H9 (cell line): Measurements from ENCODE around the gene PGM1. TPM values are rescaled to one million over a fixed set of nuclear protein-coding genes. Genes with fewer than 3 reads are reported as not detected.

Source experiments
- DNase-seq: peaks from one replicate; pipeline ENCODE4 v3.0.0-alpha.2; 2017
- H2AFZ ChIP-seq: one replicate; pipeline ENCODE4 v1.6.1; 2013; ENCODE audit warnings: mild to moderate bottlenecking, low read length, control low read depth, moderate library complexity
- H2AK5ac ChIP-seq: 2 replicates; pipeline ENCODE4 v1.6.1; 2013; ENCODE audit warnings: low read length, control low read depth, mixed read lengths; ENCODE audit not compliant: insufficient read length
- H2BK120ac ChIP-seq: one replicate; pipeline ENCODE4 v1.6.1; 2013; ENCODE audit warnings: low read depth, mild to moderate bottlenecking, low read length, control low read depth, inconsistent platforms; ENCODE audit not compliant: poor library complexity, severe bottlenecking
- H2BK12ac ChIP-seq: 2 replicates; pipeline ENCODE4 v1.6.1; 2013; ENCODE audit warnings: low read length, control low read depth, mixed read lengths, low read depth; ENCODE audit not compliant: insufficient read length
- H2BK15ac ChIP-seq: 2 replicates; pipeline ENCODE4 v1.6.1; 2013; ENCODE audit warnings: low read depth, low read length, control low read depth
- H2BK20ac ChIP-seq: one replicate; pipeline ENCODE4 v1.6.1; 2013; ENCODE audit warnings: low read depth, mild to moderate bottlenecking, low read length, control low read depth, inconsistent platforms; ENCODE audit not compliant: poor library complexity, severe bottlenecking
- H2BK5ac ChIP-seq: 2 replicates; pipeline ENCODE4 v1.6.1; 2013; ENCODE audit warnings: low read length, control low read depth, mixed read lengths; ENCODE audit not compliant: insufficient read length
- H3K14ac ChIP-seq: 2 replicates; pipeline ENCODE4 v1.6.1; 2013; ENCODE audit warnings: low read length, control low read depth; ENCODE audit not compliant: insufficient read depth
- H3K18ac ChIP-seq: 2 replicates; pipeline ENCODE4 v1.6.1; 2013; ENCODE audit warnings: low read depth, mild to moderate bottlenecking, mixed read lengths, low read length, control low read depth; ENCODE audit not compliant: insufficient read length
- H3K23ac ChIP-seq: 2 replicates; pipeline ENCODE4 v1.6.1; 2013; ENCODE audit warnings: low read length, control low read depth, mixed read lengths, low read depth; ENCODE audit not compliant: insufficient read length
- H3K23me2 ChIP-seq: 2 replicates; pipeline ENCODE4 v1.6.1; 2013; ENCODE audit warnings: low read depth, mild to moderate bottlenecking, mixed read lengths, low read length, control low read depth; ENCODE audit not compliant: insufficient read length, poor library complexity, severe bottlenecking
- H3K27ac ChIP-seq: 2 replicates; pipeline ENCODE4 v1.5.1; 2013; ENCODE audit warnings: low read length, control low read depth, mixed read lengths, low read depth; ENCODE audit not compliant: insufficient read length
- H3K27me3 ChIP-seq: 2 replicates; pipeline ENCODE4 v1.6.1; 2013; ENCODE audit warnings: low read length, control low read depth, inconsistent platforms; ENCODE audit not compliant: insufficient read depth
- H3K4ac ChIP-seq: 2 replicates; pipeline ENCODE4 v1.6.1; 2013; ENCODE audit warnings: low read depth, mild to moderate bottlenecking, control low read depth, inconsistent platforms, low read length, moderate library complexity
- H3K4me1 ChIP-seq: 2 replicates; pipeline ENCODE4 v1.6.1; 2013; ENCODE audit warnings: low read length, control low read depth, inconsistent platforms; ENCODE audit not compliant: insufficient read depth
- H3K4me2 ChIP-seq: 2 replicates; pipeline ENCODE4 v1.6.1; 2013; ENCODE audit warnings: low read length, control low read depth, mixed read lengths; ENCODE audit not compliant: insufficient read length, insufficient read depth
- H3K56ac ChIP-seq: 2 replicates; pipeline ENCODE4 v1.6.1; 2013; ENCODE audit warnings: low read depth, mild to moderate bottlenecking, mixed read lengths, low read length, control low read depth; ENCODE audit not compliant: insufficient read length
- H3K79me1 ChIP-seq: 2 replicates; pipeline ENCODE4 v1.6.1; 2013; ENCODE audit warnings: low read depth, mild to moderate bottlenecking, moderate library complexity, low read length, control low read depth, inconsistent platforms; ENCODE audit not compliant: insufficient read depth, poor library complexity, severe bottlenecking
- H3K79me2 ChIP-seq: 2 replicates; pipeline ENCODE4 v1.6.1; 2013; ENCODE audit warnings: low read length, control low read depth, inconsistent platforms; ENCODE audit not compliant: insufficient read depth
- H3K9ac ChIP-seq: 2 replicates; pipeline ENCODE4 v1.6.1; 2013; ENCODE audit warnings: low read length, control low read depth, mixed read lengths; ENCODE audit not compliant: insufficient read length; ENCODE audit errors: extremely low read depth
- H3K9me3 ChIP-seq: one replicate; pipeline ENCODE4 v1.6.1; 2013; ENCODE audit warnings: low read depth, low read length, inconsistent platforms; ENCODE audit not compliant: control insufficient read depth
- H3T11ph ChIP-seq: one replicate; pipeline ENCODE4 v1.6.1; 2013; ENCODE audit warnings: mild to moderate bottlenecking, low read length, control low read depth, inconsistent platforms
- H4K20me1 ChIP-seq: one replicate; pipeline ENCODE4 v1.6.1; 2013; ENCODE audit not compliant: control insufficient read depth, insufficient read length, insufficient read depth
- H4K5ac ChIP-seq: 2 replicates; pipeline ENCODE4 v1.6.1; 2013; ENCODE audit warnings: low read depth, mild to moderate bottlenecking, mixed read lengths, low read length, control low read depth; ENCODE audit not compliant: insufficient read length
- H4K8ac ChIP-seq: replicated peaks from 2 replicates; pipeline ENCODE4 v1.6.1; 2013; ENCODE audit warnings: low read length, control low read depth, mixed read lengths, low read depth; ENCODE audit not compliant: insufficient read length
- H4K91ac ChIP-seq: 2 replicates; pipeline ENCODE4 v1.6.1; 2013; ENCODE audit warnings: low read depth, mild to moderate bottlenecking, moderate library complexity, mixed read lengths, low read length, control low read depth; ENCODE audit not compliant: insufficient read length
- H3K27ac Mint-ChIP-seq, 3 experiments: 2 replicates in 2 of 3; 3 replicates in 1 of 3; pipeline ENCODE4 v1.8.0; 2020 to 2021; ENCODE audit warnings: mixed read lengths in 3 of 3, mild to moderate bottlenecking in 1 of 3, moderate library complexity in 1 of 3
- H3K27me3 Mint-ChIP-seq: 2 replicates; pipeline ENCODE4 v1.8.0; 2021; ENCODE audit warnings: low read depth, mild to moderate bottlenecking, moderate library complexity, mixed read lengths
- H3K36me3 Mint-ChIP-seq, 3 experiments: 2 replicates in 2 of 3; 3 replicates in 1 of 3; pipeline ENCODE4 v1.8.0; 2020 to 2021; ENCODE audit warnings: low read depth in 3 of 3, mixed read lengths in 3 of 3; ENCODE audit not compliant: insufficient read depth in 1 of 3
- H3K4me1 Mint-ChIP-seq, 2 experiments: 2 replicates each; pipeline ENCODE4 v1.8.0; 2020; ENCODE audit warnings: mixed read lengths in 2 of 2
- H3K4me3 Mint-ChIP-seq, 2 experiments: 2 replicates in 1 of 2; 3 replicates in 1 of 2; pipeline ENCODE4 v1.8.0; 2020 to 2021; ENCODE audit warnings: mild to moderate bottlenecking in 2 of 2, mixed read lengths in 2 of 2, moderate library complexity in 1 of 2
- H3K9me3 Mint-ChIP-seq, 2 experiments: 2 replicates in 1 of 2; 3 replicates in 1 of 2; pipeline ENCODE4 v1.8.0; 2020; ENCODE audit warnings: mild to moderate bottlenecking in 2 of 2, mixed read lengths in 2 of 2, moderate library complexity in 1 of 2
- CTCF ChIP-seq: fragments of 200-600 bp; sonication (generic); conservative IDR thresholded peaks from 3 replicates; pipeline ENCODE4 v1.8.0; 2021; ENCODE audit warnings: antibody characterized with exemption, mild to moderate bottlenecking
- WGBS: extraction: QIAGEN DNeasy Blood & Tissue Kit; methylation state at CpG from one replicate; pipeline ENCODE4 v1.1.7; 2013; ENCODE audit warnings: missing lambda C conversion rate, low lambda C conversion rate, mixed read lengths; ENCODE audit not compliant: insufficient read length; ENCODE audit errors: extremely low coverage; 5-methylcytosine and 5-hydroxymethylcytosine counted together
- total RNA-seq: library from RNA; stranded (reverse); gene quantifications from 2 replicates; pipeline ENCODE4 v1.2.1, GENCODE V29; 2021

Gene PGM1
- total RNA-seq, 1 experiment from 2014 or later, result 56.4 TPM

- H3K23ac ChIP-seq, result no peak overlapping the region
- no peak overlapping the region for H2AFZ ChIP-seq
- H3K27ac ChIP-seq, result no peak overlapping the region
- no peak overlapping the region for H3K9ac ChIP-seq
- TF ChIP-seq CTCF, result no peak
- no peaks in the 10 kb centered on the region for H3K4me1 Mint-ChIP-seq
- no peak overlapping the region for H3K56ac ChIP-seq
- no peak overlapping the region for H3K4ac ChIP-seq
- no peak overlapping the region for H2BK15ac ChIP-seq
- H4K5ac ChIP-seq, result no peak overlapping the region
- no peak overlapping the region for H3K18ac ChIP-seq
- no peak overlapping the region for H4K91ac ChIP-seq
- H3K23me2 ChIP-seq, result no peaks in the 10 kb centered on the region
- no peaks in the 10 kb centered on the region for H3K27me3 Mint-ChIP-seq
- no peak overlapping the region for H2BK20ac ChIP-seq
- no peak overlapping the region for H2BK12ac ChIP-seq
- H3K36me3 Mint-ChIP-seq, result peaks cover 0 to 25% (median 0%) of the 10 kb centered on the region in 3 experiments; a peak in 3 of 7 replicates
- no CpG with 5 or more reads among the region's 6 CpGs for WGBS
- no peaks in the 10 kb centered on the region for H4K20me1 ChIP-seq
- no peak overlapping the region for H2BK120ac ChIP-seq
- H2BK5ac ChIP-seq, result no peak overlapping the region
- H4K8ac ChIP-seq, result no peak overlapping the region
- H3K9me3 ChIP-seq, result no peaks in the 10 kb centered on the region
- H2AK5ac ChIP-seq, result no peak overlapping the region
- H3K4me3 Mint-ChIP-seq, result no peak overlapping the region
- H3K79me1 ChIP-seq, result no peaks in the 10 kb centered on the region
- H3K27me3 ChIP-seq, result no peaks in the 10 kb centered on the region
- H3T11ph ChIP-seq, result no peak overlapping the region
- H3K9me3 Mint-ChIP-seq, result no peaks in the 10 kb centered on the region
- H3K79me2 ChIP-seq, result no peaks in the 10 kb centered on the region
- no peak overlapping the region for H3K27ac Mint-ChIP-seq
- H3K14ac ChIP-seq, result no peak overlapping the region
- H3K4me1 ChIP-seq, result no peaks in the 10 kb centered on the region
- DNase-seq, result no peak
- H3K4me2 ChIP-seq, result no peak overlapping the region
Measured at GRCh38 chr1:63651161-63651701, 58.0 kb downstream of the PGM1 start.
